ENCODE data around the gene VAV1. TPM values are rescaled to one million over a fixed set of nuclear protein-coding genes. Genes with fewer than 3 reads are reported as not detected.

Gene VAV1
- polyA plus RNA-seq, 1 donor from 2014 or later: not detected

DNA sequence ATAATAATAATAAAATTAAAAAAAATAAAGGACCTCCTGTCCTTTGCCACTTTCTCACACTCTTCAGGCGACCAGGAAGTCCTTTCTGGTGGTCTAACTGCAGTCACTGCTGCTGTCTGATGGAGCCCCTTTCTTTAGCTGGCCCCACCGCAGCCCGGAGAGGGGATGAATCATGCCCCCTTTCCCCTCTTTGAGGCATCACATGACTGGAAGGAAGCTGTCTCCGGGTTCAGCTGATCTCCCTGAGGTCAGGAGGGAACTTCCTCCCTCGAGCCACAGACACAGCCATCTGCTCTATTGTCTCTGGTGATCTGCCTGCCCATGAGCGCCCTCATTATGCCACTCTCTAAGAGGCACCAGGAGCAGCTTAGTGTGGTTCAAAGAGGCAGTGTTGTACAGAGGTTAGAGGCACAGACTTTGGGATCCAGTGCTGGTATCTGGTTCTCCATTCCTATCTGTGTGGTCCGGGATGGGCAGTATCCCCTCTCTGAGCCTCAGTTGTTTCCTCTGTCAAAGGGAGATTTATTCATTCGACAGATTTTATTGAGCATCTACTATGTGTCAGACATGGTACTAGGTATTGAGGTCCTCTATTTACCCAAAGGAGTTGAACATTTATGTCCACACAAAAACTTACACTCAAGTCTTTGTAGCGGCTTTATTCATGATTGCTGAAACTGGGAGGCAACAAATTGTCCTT is 30.0 kb downstream of the VAV1 start:
- no peak overlapping the region for H3K27ac ChIP-seq (ENCODE audit: low read length)
- TF ChIP-seq, protein P1, sequence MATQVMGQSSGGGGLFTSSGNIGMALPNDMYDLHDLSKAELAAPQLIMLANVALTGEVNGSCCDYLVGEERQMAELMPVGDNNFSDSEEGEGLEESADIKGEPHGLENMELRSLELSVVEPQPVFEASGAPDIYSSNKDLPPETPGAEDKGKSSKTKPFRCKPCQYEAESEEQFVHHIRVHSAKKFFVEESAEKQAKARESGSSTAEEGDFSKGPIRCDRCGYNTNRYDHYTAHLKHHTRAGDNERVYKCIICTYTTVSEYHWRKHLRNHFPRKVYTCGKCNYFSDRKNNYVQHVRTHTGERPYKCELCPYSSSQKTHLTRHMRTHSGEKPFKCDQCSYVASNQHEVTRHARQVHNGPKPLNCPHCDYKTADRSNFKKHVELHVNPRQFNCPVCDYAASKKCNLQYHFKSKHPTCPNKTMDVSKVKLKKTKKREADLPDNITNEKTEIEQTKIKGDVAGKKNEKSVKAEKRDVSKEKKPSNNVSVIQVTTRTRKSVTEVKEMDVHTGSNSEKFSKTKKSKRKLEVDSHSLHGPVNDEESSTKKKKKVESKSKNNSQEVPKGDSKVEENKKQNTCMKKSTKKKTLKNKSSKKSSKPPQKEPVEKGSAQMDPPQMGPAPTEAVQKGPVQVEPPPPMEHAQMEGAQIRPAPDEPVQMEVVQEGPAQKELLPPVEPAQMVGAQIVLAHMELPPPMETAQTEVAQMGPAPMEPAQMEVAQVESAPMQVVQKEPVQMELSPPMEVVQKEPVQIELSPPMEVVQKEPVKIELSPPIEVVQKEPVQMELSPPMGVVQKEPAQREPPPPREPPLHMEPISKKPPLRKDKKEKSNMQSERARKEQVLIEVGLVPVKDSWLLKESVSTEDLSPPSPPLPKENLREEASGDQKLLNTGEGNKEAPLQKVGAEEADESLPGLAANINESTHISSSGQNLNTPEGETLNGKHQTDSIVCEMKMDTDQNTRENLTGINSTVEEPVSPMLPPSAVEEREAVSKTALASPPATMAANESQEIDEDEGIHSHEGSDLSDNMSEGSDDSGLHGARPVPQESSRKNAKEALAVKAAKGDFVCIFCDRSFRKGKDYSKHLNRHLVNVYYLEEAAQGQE (IDR thresholded peaks at IDR 0.05; ENCODE audit: borderline replicate concordance): no peak
- TF ChIP-seq MXI1 (conservative IDR thresholded peaks at IDR 0.05; ENCODE audit: poor library complexity, severe bottlenecking) (no peak), TAF1 (IDR thresholded peaks at IDR 0.05; ENCODE audit: low read depth) (no peak), EP300 (conservative IDR thresholded peaks at IDR 0.05; ENCODE audit: poor library complexity, severe bottlenecking) (no peak), SMC3 (conservative IDR thresholded peaks at IDR 0.05; ENCODE audit: poor library complexity) (no peak), POLR2AphosphoS5 (IDR thresholded peaks at IDR 0.05) (no peak), EZH2 (IDR thresholded peaks at IDR 0.05; ENCODE audit: borderline replicate concordance, insufficient read depth, low read length, poor library complexity, severe bottlenecking) (no peak), RAD21 (conservative IDR thresholded peaks at IDR 0.05) (no peak)
- TF ChIP-seq, protein P2, sequence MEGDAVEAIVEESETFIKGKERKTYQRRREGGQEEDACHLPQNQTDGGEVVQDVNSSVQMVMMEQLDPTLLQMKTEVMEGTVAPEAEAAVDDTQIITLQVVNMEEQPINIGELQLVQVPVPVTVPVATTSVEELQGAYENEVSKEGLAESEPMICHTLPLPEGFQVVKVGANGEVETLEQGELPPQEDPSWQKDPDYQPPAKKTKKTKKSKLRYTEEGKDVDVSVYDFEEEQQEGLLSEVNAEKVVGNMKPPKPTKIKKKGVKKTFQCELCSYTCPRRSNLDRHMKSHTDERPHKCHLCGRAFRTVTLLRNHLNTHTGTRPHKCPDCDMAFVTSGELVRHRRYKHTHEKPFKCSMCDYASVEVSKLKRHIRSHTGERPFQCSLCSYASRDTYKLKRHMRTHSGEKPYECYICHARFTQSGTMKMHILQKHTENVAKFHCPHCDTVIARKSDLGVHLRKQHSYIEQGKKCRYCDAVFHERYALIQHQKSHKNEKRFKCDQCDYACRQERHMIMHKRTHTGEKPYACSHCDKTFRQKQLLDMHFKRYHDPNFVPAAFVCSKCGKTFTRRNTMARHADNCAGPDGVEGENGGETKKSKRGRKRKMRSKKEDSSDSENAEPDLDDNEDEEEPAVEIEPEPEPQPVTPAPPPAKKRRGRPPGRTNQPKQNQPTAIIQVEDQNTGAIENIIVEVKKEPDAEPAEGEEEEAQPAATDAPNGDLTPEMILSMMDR (IDR thresholded peaks at IDR 0.05; ENCODE audit: poor library complexity, severe bottlenecking): no peak

DNA sequence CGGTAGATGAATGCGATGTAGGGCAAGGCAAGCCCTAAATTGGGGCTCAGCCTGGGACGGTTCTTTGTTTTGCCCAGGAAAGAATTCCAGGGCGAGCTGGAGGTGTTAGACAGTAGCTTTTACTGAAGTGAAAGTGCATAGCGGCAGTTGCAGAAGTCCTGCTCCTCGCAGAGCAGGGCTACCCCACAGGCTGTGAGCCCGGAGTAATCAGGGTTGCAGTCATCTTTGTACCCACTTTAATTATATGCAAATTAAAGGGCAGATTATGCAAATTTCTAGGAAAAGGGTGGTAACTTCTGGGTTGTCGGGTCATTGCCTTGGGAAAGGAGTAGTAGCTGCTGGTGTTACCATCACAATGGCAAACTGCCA is 30.5 kb downstream of the VAV1 start:
- Histone ChIP-seq H3K4me3 (ENCODE audit: low read length) (no peak overlapping the region), H3K9me3 (ENCODE audit: low read length) (no peaks in the 10 kb centered on the region), H3K9ac (ENCODE audit: low read length) (no peak overlapping the region), H3F3A (ENCODE audit: insufficient read depth, low read length, poor library complexity, severe bottlenecking) (no peaks in the 10 kb centered on the region), H2AFZ (ENCODE audit: low read depth, low read length) (no peak overlapping the region), H3K36me3 (ENCODE audit: insufficient read depth, low read length) (no peaks in the 10 kb centered on the region), H3K9me2 (ENCODE audit: insufficient read depth, low read length) (no peaks in the 10 kb centered on the region), H3K4me2 (ENCODE audit: low read length) (no peak overlapping the region), H4K20me1 (ENCODE audit: insufficient read depth) (no peaks in the 10 kb centered on the region), H3K27me3 (ENCODE audit: insufficient read depth, low read depth, low read length) (no peaks in the 10 kb centered on the region), H3K27ac (ENCODE audit: low read length) (no peak overlapping the region), H3K79me2 (replicated peaks; ENCODE audit: insufficient read depth, low read length) (no peaks in the 10 kb centered on the region)
- TF ChIP-seq EP300 (conservative IDR thresholded peaks at IDR 0.05; ENCODE audit: poor library complexity, severe bottlenecking) (no peak), EZH2 (IDR thresholded peaks at IDR 0.05; ENCODE audit: borderline replicate concordance, insufficient read depth, low read length, poor library complexity, severe bottlenecking) (no peak), SMC3 (conservative IDR thresholded peaks at IDR 0.05; ENCODE audit: poor library complexity) (no peak), POLR2AphosphoS5 (IDR thresholded peaks at IDR 0.05) (no peak), MXI1 (conservative IDR thresholded peaks at IDR 0.05; ENCODE audit: poor library complexity, severe bottlenecking) (no peak), RAD21 (conservative IDR thresholded peaks at IDR 0.05) (no peak), TAF1 (IDR thresholded peaks at IDR 0.05; ENCODE audit: low read depth) (no peak)
- TF ChIP-seq, protein P1 (IDR thresholded peaks at IDR 0.05; ENCODE audit: borderline replicate concordance): no peak
- TF ChIP-seq, protein P2 (IDR thresholded peaks at IDR 0.05; ENCODE audit: poor library complexity, severe bottlenecking): no peak

More for the DNA sequence above, 30.0 kb downstream of the VAV1 start:
- no peak overlapping the region for H3K4me3 ChIP-seq (ENCODE audit: low read length)
- H3K27me3 ChIP-seq (ENCODE audit: insufficient read depth, low read depth, low read length): no peaks in the 10 kb centered on the region
- no peaks in the 10 kb centered on the region for H3K9me2 ChIP-seq (ENCODE audit: insufficient read depth, low read length)
- H3K36me3 ChIP-seq (ENCODE audit: insufficient read depth, low read length): no peaks in the 10 kb centered on the region
- no peak overlapping the region for H3K9ac ChIP-seq (ENCODE audit: low read length)
- no peak overlapping the region for H2AFZ ChIP-seq (ENCODE audit: low read depth, low read length)
- no peak overlapping the region for H3K4me2 ChIP-seq (ENCODE audit: low read length)
- H3K79me2 ChIP-seq (replicated peaks; ENCODE audit: insufficient read depth, low read length): no peaks in the 10 kb centered on the region
- H3F3A ChIP-seq (ENCODE audit: insufficient read depth, low read length, poor library complexity, severe bottlenecking): no peaks in the 10 kb centered on the region
- no peaks in the 10 kb centered on the region for H3K9me3 ChIP-seq (ENCODE audit: low read length)
- no peaks in the 10 kb centered on the region for H4K20me1 ChIP-seq (ENCODE audit: insufficient read depth)
